SU-DHL-6 (cell line): Measurements from ENCODE around the gene CPED1.

Experiments used
- H2AFZ ChIP-seq: fragments of 200-600 bp; sonication (generic); 2 replicates; pipeline ENCODE4 v1.6.1; 2014; ENCODE audit warnings: low read depth, mild to moderate bottlenecking, moderate library complexity, mixed read lengths, antibody characterized with exemption, low read length; ENCODE audit not compliant: severe bottlenecking
- H3F3A ChIP-seq: fragments of 200-600 bp; shearing (Covaris generic); 2 replicates; pipeline ENCODE4 v1.6.0; 2016; ENCODE audit warnings: antibody characterized with exemption, mild to moderate bottlenecking; ENCODE audit not compliant: insufficient read depth
- H3K27ac ChIP-seq: fragments of 200-600 bp; sonication (generic); 2 replicates; pipeline ENCODE4 v1.5.1; 2016; ENCODE audit warnings: low read depth, mild to moderate bottlenecking, low read length, moderate library complexity, mixed read lengths
- H3K27me3 ChIP-seq: fragments of 200-600 bp; sonication (generic), shearing (Covaris generic); 2 replicates; pipeline ENCODE4 v1.6.0; 2014; ENCODE audit warnings: mild to moderate bottlenecking, low read length
- H3K36me3 ChIP-seq: fragments of 200-600 bp; sonication (generic); 2 replicates; pipeline ENCODE4 v1.6.1; 2014; ENCODE audit warnings: mild to moderate bottlenecking, low read length, mixed read lengths
- H3K4me2 ChIP-seq: fragments of 300-600, 200-600 bp; shearing (Covaris generic), sonication (generic); 2 replicates; pipeline ENCODE4 v1.6.0; 2014; ENCODE audit warnings: low read length, low read depth, mild to moderate bottlenecking; ENCODE audit not compliant: poor library complexity, severe bottlenecking
- H3K4me3 ChIP-seq: fragments of 200-600 bp; sonication (generic); 2 replicates; pipeline ENCODE4 v1.5.1; 2014; ENCODE audit warnings: antibody characterized with exemption, low read length, mild to moderate bottlenecking, mixed read lengths; ENCODE audit not compliant: insufficient read depth, poor library complexity, severe bottlenecking
- H3K79me2 ChIP-seq: fragments of 200-600 bp; sonication (generic); 2 replicates; pipeline ENCODE4 v1.6.1; 2014; ENCODE audit warnings: mild to moderate bottlenecking, low read length, moderate library complexity; ENCODE audit not compliant: insufficient read depth
- H3K9ac ChIP-seq: fragments of 200-600 bp; sonication (generic); 2 replicates; pipeline ENCODE4 v1.7.0; 2014; ENCODE audit warnings: mild to moderate bottlenecking, low read length
- H3K9me2 ChIP-seq: fragments of 200-600 bp; sonication (generic); replicated peaks from 2 replicates; pipeline ENCODE4 v1.6.1; 2014; ENCODE audit warnings: low read length; ENCODE audit not compliant: insufficient read depth
- H3K9me3 ChIP-seq: fragments of 200-600 bp; sonication (generic); 2 replicates; pipeline ENCODE4 v1.6.1; 2014; ENCODE audit warnings: low read length, mixed read lengths; ENCODE audit not compliant: insufficient read depth
- H4K20me1 ChIP-seq: fragments of 200-600 bp; sonication (generic); 2 replicates; pipeline ENCODE4 v1.6.1; 2014; ENCODE audit warnings: low read depth, mild to moderate bottlenecking, antibody characterized with exemption, low read length, moderate library complexity, mixed read lengths
- EZH2phosphoT487 ChIP-seq: fragments of 200-600 bp; sonication (generic), shearing (Covaris generic); conservative IDR thresholded peaks from 2 replicates; pipeline ENCODE4 v1.6.1; 2018; ENCODE audit warnings: mild to moderate bottlenecking, antibody characterized with exemption, low read length, moderate library complexity, mixed read lengths
- TF ChIP-seq, protein P1 (sequence below): fragments of 200-600 bp; sonication (generic); IDR thresholded peaks from one replicate; pipeline ENCODE4 v1.5.1; 2017; ENCODE audit warnings: antibody characterized with exemption, mild to moderate bottlenecking, low read length, moderate library complexity; ENCODE audit not compliant: insufficient read depth, poor library complexity, severe bottlenecking

Gene CPED1

DNA sequence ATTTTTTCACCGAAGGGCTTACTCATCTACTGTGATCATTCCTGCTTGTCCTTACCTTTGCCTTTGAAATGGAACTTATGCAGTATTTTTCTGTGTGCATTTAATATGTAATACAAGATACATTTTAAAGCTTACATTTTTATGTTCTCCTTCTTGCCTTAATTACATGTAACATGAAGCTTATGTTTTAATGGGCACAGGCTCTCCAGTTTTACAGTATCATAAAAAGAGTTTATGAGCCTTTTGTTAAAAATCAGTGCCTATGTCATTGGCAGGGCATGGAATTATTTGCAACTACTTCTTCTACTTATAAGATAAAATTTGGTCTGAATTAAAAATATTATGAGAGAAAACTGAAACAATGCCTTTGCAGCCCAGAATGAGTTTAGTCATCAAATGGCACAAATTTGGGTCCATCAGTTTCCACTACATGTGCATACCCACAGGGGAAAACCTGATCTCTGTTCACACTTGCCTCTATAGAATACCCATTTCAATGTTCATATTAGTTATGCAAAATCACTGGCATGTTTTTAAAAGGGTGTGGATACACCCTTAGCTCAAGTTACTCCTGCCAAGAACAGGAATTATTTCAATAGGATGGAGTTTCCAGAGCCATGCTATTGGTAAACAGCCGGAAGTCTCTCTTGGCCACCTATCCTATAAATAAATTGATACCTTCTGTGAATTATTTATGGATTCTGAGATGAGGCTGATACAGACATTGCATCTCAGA lies 312.3 kb downstream of the CPED1 start:
- Histone ChIP-seq H2AFZ (no peak overlapping the region), H3K27ac (no peak overlapping the region), H3K9me3 (no peaks in the 10 kb centered on the region), H3K79me2 (no peaks in the 10 kb centered on the region), H3F3A (no peaks in the 10 kb centered on the region), H3K36me3 (no peaks in the 10 kb centered on the region), H3K4me3 (no peak overlapping the region), H3K9ac (no peak overlapping the region), H3K9me2 (no peaks in the 10 kb centered on the region), H3K27me3 (no peaks in the 10 kb centered on the region), H3K4me2 (no peak overlapping the region), H4K20me1 (no peaks in the 10 kb centered on the region)
- TF ChIP-seq EZH2phosphoT487: no peak
- TF ChIP-seq, protein P1, sequence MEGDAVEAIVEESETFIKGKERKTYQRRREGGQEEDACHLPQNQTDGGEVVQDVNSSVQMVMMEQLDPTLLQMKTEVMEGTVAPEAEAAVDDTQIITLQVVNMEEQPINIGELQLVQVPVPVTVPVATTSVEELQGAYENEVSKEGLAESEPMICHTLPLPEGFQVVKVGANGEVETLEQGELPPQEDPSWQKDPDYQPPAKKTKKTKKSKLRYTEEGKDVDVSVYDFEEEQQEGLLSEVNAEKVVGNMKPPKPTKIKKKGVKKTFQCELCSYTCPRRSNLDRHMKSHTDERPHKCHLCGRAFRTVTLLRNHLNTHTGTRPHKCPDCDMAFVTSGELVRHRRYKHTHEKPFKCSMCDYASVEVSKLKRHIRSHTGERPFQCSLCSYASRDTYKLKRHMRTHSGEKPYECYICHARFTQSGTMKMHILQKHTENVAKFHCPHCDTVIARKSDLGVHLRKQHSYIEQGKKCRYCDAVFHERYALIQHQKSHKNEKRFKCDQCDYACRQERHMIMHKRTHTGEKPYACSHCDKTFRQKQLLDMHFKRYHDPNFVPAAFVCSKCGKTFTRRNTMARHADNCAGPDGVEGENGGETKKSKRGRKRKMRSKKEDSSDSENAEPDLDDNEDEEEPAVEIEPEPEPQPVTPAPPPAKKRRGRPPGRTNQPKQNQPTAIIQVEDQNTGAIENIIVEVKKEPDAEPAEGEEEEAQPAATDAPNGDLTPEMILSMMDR: no peak

DNA sequence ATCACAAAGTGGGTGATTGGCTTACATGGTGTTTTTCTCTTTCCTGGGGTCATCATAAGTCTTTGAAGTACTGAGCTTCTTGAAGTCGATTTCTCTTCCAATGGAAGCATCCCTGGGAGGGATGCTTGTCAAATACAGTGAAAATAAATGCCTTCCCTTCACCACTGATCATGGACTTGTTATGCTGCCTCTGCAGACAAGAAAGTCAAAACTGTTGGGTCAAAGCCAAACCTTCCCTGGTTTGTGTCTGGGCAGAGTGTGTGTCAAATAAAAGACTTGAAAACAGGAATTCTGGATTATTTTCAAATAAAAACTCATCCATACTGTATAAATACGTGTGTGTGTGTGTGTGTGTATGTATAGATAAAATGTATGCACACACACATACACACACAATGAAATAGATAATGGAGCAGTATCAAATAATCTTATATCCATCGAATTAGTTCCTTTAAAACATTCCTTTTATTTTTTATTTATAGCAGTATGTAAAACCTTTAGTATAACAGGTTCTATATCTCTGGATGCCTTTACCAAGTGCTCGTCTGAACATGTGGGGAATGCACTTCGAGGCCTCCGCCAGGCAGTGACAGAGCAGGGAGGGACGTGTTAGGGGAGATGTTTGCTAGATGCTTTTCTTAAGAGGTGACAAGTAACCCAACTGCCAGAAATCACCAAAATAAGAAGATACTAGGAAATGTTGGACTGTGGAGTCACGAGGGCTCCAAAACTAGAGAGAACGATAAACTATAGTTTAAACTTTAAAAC lies 313.1 kb downstream of the CPED1 start:
- no peak overlapping the region for H3K4me2 ChIP-seq
- no peaks in the 10 kb centered on the region for H3K79me2 ChIP-seq
- no peaks in the 10 kb centered on the region for H3K9me3 ChIP-seq
- H3K27me3 ChIP-seq: no peaks in the 10 kb centered on the region
- no peak overlapping the region for H3K4me3 ChIP-seq
- H4K20me1 ChIP-seq: no peaks in the 10 kb centered on the region
- H3F3A ChIP-seq: no peaks in the 10 kb centered on the region
- no peak overlapping the region for H3K27ac ChIP-seq
- no peak overlapping the region for H3K9ac ChIP-seq
- no peaks in the 10 kb centered on the region for H3K9me2 ChIP-seq
- H3K36me3 ChIP-seq: no peaks in the 10 kb centered on the region
- no peak overlapping the region for H2AFZ ChIP-seq
- TF ChIP-seq EZH2phosphoT487: no peak
- TF ChIP-seq, protein P1: no peak

DNA sequence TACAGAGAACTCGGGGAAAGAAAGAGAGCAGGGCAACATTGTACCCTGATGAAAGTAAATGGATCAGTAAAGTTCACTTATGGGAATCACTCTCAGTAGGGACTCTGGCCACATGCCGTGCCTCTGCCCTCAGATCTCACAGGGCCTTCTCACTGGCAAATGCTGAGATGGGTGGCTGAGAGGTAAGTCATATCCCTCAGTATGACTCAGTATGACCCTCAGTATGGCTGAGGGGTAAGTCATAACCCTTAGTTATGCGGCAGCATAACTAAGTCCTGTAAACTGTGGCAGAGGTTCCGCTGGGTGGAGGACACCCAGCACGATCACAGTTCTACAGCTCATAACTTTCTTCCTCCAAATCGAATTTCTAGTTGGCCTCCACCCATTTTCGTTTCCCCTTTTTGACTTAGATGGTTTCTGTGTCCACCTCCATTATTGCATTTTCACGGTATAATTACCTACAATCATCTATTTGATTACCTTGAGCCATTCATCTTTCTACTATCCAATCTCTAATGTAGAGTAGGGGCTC lies 313.8 kb downstream of the CPED1 start:
- no peak overlapping the region for H3K9ac ChIP-seq
- no peak overlapping the region for H3K27ac ChIP-seq
- no peaks in the 10 kb centered on the region for H3K79me2 ChIP-seq
- no peak overlapping the region for H3K4me3 ChIP-seq
- TF ChIP-seq, protein P1: no peak
- TF ChIP-seq EZH2phosphoT487: no peak
- H3K9me2 ChIP-seq: no peaks in the 10 kb centered on the region
- no peaks in the 10 kb centered on the region for H3F3A ChIP-seq
- H2AFZ ChIP-seq: no peak overlapping the region
- no peaks in the 10 kb centered on the region for H4K20me1 ChIP-seq
- no peaks in the 10 kb centered on the region for H3K27me3 ChIP-seq
- H3K4me2 ChIP-seq: no peak overlapping the region
- H3K9me3 ChIP-seq: no peaks in the 10 kb centered on the region
- no peaks in the 10 kb centered on the region for H3K36me3 ChIP-seq
